Stimulated activated naive CD4-positive, alpha-beta T cell treated with Interleukin-2 at 50 U/mL for 16 hours (primary cell): Measurements from ENCODE around the gene SLC1A6.
"Not testable (repeated sequence)": the region's sequence is repeated elsewhere in the genome, so short reads cannot be mapped to it uniquely, and the experiment has no call there.

Experiments used
- DNase-seq: peaks from one replicate; lab custom pipeline; 2025; lab: John Stamatoyannopoulos, UW

SLC1A6 gene

GRCh38 chr19:14957464-14957863 lies 22.2 kb downstream of the SLC1A6 start:
- no peak for DNase-seq

GRCh38 chr19:14954071-14954655 lies 25.5 kb downstream of the SLC1A6 start:
- no peak for DNase-seq

- DNase-seq = no peak
These were observed 26.9 kb downstream of the SLC1A6 start for GRCh38 chr19:14952767-14953166.

GRCh38 chr19:14950421-14950820 lies 29.2 kb downstream of the SLC1A6 start:
- no peak for DNase-seq

- DNase-seq = no peak
These were observed 29.8 kb downstream of the SLC1A6 start for GRCh38 chr19:14949876-14950275.

GRCh38 chr19:14949413-14949812 lies 30.3 kb downstream of the SLC1A6 start:
- not testable (repeated sequence) for DNase-seq

- DNase-seq = no peak
These were observed 35.2 kb downstream of the SLC1A6 start for GRCh38 chr19:14944456-14944855.

GRCh38 chr19:14943601-14944000 lies 36.1 kb downstream of the SLC1A6 start:
- DNase-seq = no peak

GRCh38 chr19:14941189-14941588 lies 38.5 kb downstream of the SLC1A6 start, which contains the start of gene OR7C2:
Gene OR7C2 (plus strand): TSS chr19:14941489. CDS start chr19:14941489, 0 bp downstream.
- no peak for DNase-seq

- no peak for DNase-seq
These were observed 39.4 kb downstream of the SLC1A6 start for GRCh38 chr19:14940266-14940665.

GRCh38 chr19:14933506-14933905 lies 46.2 kb downstream of the SLC1A6 start:
- DNase-seq = no peak

GRCh38 chr19:14916848-14917247 lies 62.8 kb downstream of the SLC1A6 start:
- no peak for DNase-seq

- DNase-seq = no peak
These were observed 64.5 kb downstream of the SLC1A6 start for GRCh38 chr19:14915116-14915515.

- no peak for DNase-seq
These were observed 73.0 kb downstream of the SLC1A6 start for GRCh38 chr19:14906711-14907110.

GRCh38 chr19:14901675-14902260 lies 77.9 kb downstream of the SLC1A6 start:
- DNase-seq = no peak
